ENCODE results near the gene MFN2. TPM values are rescaled to one million over a fixed set of nuclear protein-coding genes. Genes with fewer than 3 reads are reported as not detected.
A peak's percentile ranks its signal among the peaks of the same experiment; 100 is the strongest.

The MFN2 gene
- total and polyA plus RNA-seq, 4 donors: 17.2 to 87.8 (median 43.2) TPM

- no peak overlapping the region for H3K9ac ChIP-seq (ENCODE audit: low read depth in 1 of 2, low read length in 2 of 2)
- H3K4me3 ChIP-seq (ENCODE audit: low read depth in 1 of 3, low read length in 3 of 3): no peak overlapping the region
- no peaks in the 10 kb centered on the region for H3K9me3 ChIP-seq (ENCODE audit: control insufficient read depth in 4 of 4, low read length in 3 of 4)
- no peak for TF ChIP-seq SP1 (IDR thresholded peaks at IDR 0.05)
- TF ChIP-seq RAD21 (IDR thresholded peaks at IDR 0.05): peak in 1 of 2 donors; percentile 60
- TF ChIP-seq CTCF (IDR thresholded peaks at IDR 0.05; ENCODE audit: low read depth, low read length, missing input control): peak; percentile 29
- no peaks in the 10 kb centered on the region for H3K27me3 ChIP-seq (ENCODE audit: control insufficient read depth in 4 of 4, insufficient read depth in 4 of 4, low read length in 3 of 4)
- peaks cover 24 to 80% (median 72%) of the 10 kb centered on the region in 4 donors for H3K36me3 ChIP-seq (ENCODE audit: control insufficient read depth in 4 of 4, insufficient read depth in 3 of 4, low read depth in 1 of 4, low read length in 3 of 4)
- H3K4me1 ChIP-seq (ENCODE audit: control insufficient read depth in 4 of 4, insufficient read depth in 4 of 4, low read length in 3 of 4): no peaks in the 10 kb centered on the region
- 90% methylated on average over 14 of the region's 14 CpGs for WGBS
- H3K27ac ChIP-seq (ENCODE audit: low read depth in 1 of 2, low read length in 2 of 2): no peak overlapping the region
- DNase-seq (ENCODE audit: low spot score): no peak
Measured at GRCh38 chr1:12001249-12001917, 21.1 kb downstream of the MFN2 start.

- Histone ChIP-seq H3K4me1 (ENCODE audit: control insufficient read depth in 4 of 4, insufficient read depth in 4 of 4, low read length in 3 of 4) (no peaks in the 10 kb centered on the region), H3K36me3 (ENCODE audit: control insufficient read depth in 4 of 4, insufficient read depth in 3 of 4, low read depth in 1 of 4, low read length in 3 of 4) (peaks cover 28 to 83% (median 74%) of the 10 kb centered on the region in 4 donors), H3K9ac (ENCODE audit: low read depth in 1 of 2, low read length in 2 of 2) (no peak overlapping the region), H3K27ac (ENCODE audit: low read depth in 1 of 2, low read length in 2 of 2) (no peak overlapping the region), H3K9me3 (ENCODE audit: control insufficient read depth in 4 of 4, low read length in 3 of 4) (no peaks in the 10 kb centered on the region), H3K4me3 (ENCODE audit: low read depth in 1 of 3, low read length in 3 of 3) (no peak overlapping the region), H3K27me3 (ENCODE audit: control insufficient read depth in 4 of 4, insufficient read depth in 4 of 4, low read length in 3 of 4) (no peaks in the 10 kb centered on the region)
- DNase-seq (ENCODE audit: low spot score): no peak
- TF ChIP-seq ZBTB33 (IDR thresholded peaks at IDR 0.05) (no peak), EGR1 (IDR thresholded peaks at IDR 0.05; ENCODE audit: low read depth in 2 of 2) (no peak), MAX (IDR thresholded peaks at IDR 0.05) (no peak), CTCF (IDR thresholded peaks at IDR 0.05; ENCODE audit: low read depth, low read length, missing input control) (no peak), HNF4G (IDR thresholded peaks at IDR 0.05) (no peak), HNF4A (conservative IDR thresholded peaks at IDR 0.05) (no peak), REST (IDR thresholded peaks at IDR 0.05) (no peak), SP1 (IDR thresholded peaks at IDR 0.05) (no peak)
- 96% methylated on average over 10 of the region's 10 CpGs for WGBS
Measured at GRCh38 chr1:12001996-12002493, 21.8 kb downstream of the MFN2 start.

All from liver (tissue), 9 donors.